ENCODE results near the gene VANGL1.

VANGL1 gene

GRCh38 chr1:115705963-115706362 lies 64.2 kb downstream of the VANGL1 start:
- no peak for DNase-seq

DNA sequence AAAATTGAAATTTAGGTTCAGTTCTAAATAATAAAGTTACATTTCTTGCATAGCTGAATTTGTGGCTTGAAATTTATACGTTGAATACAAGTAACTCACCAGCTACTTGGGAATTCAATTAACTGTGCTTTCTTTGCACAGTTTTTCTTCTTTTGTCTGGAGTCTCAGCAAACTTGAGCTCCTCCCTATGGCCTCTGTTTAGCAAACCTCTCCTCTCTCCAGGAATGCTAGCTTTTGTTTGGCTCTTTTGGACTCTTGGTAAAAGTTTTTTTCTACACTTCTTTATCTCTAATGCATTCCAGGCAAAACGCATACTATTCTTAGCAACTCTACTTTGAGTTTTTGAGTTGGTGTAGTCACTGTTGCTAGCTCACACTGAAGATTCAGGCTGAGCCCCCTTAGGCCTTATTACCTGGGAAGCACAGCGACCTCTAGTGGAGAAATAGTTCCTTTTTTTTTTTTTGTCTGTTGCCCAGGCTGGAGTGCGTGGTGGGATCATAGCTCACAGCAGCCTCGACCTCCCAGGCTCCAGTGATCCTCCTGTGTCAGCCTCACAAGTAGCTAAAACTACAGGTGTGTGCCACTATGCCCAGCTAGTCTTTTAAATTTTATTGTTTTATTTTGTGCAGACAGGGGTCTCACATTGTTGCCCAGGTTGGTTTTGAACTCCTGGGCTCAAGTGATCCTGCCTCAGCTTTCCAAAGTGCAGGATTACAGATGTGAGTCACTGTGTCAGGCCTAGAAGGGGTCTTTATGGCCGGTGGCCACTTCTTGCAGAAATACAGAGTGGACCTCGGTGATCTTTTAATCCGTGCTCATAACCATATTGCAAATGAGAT lies 65.0 kb downstream of the VANGL1 start:
- DNase-seq = no peak

DNA sequence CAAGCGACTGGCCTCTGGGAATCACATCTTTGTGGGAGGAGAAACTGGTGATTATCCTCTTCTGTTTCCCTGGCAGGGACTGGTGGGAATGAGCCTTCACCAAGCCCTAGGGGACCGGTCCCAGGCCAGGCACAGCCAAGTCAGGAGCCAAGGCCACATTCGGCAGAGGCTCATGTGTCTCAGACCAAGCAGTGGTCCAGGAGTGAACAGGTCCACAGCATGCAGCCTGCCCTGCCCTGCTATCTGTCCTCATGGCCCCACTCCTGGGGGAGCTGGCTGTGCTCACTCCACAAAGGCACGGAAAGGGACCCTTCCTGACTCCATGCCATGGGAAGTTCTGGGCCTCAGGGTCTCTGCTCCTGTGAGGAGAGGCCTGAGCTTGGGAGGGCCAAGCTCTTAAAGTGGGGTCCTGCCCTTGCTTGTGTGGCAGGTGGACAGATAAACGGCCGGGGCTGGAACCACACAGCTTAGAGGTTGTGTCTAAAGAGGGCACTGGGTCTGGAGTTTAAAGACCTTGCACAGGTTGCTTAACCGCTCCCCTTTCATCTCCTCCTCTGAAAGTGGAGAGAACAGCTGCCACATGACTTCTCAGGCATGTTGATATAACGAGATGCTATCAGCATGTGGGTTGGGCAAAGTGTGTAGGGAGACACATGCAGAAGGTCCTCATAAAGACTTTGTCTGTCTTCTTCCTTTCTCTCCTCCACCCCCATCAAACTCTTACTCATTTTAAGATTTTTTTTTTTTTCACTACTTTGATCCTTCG lies 69.3 kb downstream of the VANGL1 start:
- no peak for DNase-seq

- no peak for DNase-seq
These were observed 71.3 kb downstream of the VANGL1 start for GRCh38 chr1:115712911-115713609.

- no peak for DNase-seq
These were observed 72.1 kb downstream of the VANGL1 start for GRCh38 chr1:115713906-115714305.

GRCh38 chr1:115714572-115715141 lies 72.9 kb downstream of the VANGL1 start:
- no peak for DNase-seq

DNA sequence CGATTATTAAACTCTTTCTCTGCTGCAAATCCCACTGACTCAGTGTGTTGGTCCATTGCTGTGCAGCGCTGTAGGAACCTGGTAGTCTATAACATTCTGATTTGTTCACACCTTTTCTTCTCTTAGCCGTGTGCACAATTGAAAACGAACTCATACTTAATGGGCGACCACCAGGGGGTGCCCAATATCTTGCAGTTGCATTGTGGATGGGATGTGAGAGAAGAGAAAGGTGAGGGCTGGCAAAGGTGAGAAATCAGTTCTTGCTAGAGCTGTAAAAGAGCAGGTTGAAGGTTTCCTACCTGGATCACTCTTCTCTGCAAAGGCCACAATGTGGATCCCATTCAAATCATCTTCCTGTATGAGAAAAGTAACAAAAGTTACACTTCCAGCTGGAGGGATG lies 75.8 kb downstream of the VANGL1 start:
- peak; percentile 9 for DNase-seq

- no peak for DNase-seq
These were observed 76.4 kb downstream of the VANGL1 start for GRCh38 chr1:115718011-115718754.

DNA sequence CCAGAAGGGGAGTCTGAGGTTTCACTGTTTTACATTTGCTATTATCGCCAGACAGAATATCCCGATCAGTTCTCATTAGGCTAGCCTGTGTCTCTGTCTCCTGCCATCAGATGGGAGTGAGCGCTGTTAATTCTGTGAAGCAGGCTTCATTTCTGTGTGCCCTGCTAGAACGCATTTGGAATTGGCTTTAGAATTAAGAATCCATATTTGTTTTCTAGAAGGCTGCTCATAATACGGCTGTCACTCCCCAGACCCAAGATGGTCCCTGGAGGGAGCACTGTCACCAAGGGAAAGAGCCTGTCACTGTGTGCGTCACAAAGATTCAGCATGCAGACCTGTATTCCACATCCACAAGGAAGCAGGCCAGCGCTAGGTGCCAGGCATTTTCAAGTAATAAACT lies 77.5 kb downstream of the VANGL1 start:
- DNase-seq = no peak

DNA sequence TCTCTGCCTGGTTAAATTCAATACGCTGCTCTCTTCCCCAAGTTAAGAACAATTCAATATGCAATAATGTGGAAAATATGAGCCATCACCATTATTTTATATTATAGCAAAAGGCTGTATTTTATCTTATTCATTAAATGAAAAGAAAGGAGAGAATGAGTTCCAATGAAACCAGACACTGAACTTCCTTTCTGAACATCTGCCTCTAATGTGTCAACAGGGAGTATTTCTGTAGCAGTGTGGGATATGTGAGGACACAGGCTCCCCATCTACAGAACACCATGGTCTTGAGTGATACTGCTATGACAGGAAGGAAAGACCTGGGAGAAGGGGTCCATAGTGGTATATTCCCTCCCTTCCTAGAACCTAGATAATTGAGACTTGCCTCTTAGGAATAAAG lies 80.5 kb downstream of the VANGL1 start:
- DNase-seq = no peak

DNA sequence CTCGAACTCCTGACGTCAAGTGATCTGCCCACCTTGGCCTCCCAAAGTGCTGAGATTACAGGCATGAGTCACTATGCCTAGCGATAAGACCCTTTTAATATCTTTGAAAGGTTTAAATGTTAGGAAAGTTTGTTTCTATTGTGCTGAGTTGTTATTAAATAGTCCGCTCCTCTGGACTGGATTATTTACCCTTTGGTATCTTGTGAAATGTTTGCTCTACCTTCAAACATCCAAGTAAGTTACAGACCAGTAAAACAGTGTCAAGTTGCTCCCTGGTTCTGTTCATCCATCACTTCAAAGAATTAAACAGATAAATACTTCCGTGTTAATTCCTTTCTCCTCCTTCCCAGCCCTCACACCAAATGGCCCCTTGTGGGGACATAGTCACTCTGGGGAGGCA lies 82.0 kb downstream of the VANGL1 start:
- DNase-seq = no peak

- no peak for DNase-seq
These were observed 83.8 kb downstream of the VANGL1 start for GRCh38 chr1:115725600-115725999.

DNA sequence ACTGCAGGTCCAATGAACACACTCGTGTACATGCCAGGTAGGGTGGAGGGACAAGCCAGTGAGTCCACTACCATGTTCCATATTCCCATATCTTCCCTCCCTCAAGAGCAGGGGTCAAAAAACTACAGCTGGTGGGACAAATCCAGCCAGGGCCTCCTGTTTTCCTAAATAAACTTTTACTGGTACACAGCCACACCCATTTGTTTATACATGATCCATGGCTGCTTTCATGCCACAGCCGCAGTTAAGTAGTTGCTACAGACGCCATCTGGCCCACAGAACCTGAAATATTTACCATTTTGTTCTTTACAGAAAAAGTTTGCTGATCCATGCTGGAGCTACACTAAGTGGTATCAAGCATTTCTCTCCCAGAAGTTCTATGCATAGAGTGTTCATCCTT lies 84.4 kb downstream of the VANGL1 start:
- DNase-seq = no peak

GRCh38 chr1:115726570-115726969 lies 84.8 kb downstream of the VANGL1 start:
- no peak for DNase-seq

DNA sequence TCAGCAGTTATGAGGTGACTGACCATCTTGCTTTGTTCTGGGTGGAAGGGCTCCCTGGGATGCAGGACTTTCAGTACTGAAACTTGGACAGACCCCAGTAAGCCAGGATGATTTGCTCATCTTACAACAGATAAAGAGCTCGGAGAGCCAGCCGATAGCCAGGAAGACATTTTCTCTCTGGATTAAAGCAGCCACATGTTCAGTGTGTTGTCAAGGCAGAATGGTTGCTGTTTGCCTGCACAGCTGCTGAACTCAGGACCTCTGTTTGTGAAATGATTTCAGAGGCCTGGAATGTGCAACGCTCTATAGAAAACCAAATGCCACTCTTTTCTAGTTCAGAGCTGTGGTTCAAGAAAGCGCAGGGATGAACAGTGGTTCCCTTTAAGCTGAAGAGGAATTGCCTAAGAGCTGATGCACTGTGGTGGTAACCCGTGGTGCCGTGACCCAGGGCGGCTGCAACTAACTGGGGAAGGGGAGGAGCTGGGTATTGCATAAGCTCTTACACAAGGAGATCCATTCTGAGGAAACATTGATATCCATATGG lies 86.0 kb downstream of the VANGL1 start:
- no peak for DNase-seq

DNA sequence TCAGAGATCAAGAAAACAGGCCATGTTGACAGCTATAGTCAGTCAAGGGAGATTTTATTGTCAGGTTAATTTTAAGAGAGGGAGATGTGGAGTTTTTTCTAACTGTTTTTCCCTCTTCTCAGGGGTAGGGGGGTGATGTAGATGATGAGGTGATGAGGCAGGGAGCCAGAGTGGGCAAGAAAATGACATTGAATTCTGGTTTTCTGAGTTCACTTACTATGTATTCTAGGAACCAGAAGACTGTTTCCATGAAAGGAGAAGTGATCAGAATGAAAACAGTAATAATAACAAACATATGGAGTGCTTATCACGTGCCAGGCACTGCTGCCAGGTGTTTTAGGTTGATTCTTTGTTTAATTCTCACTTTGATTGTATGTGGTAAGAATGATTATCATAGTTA lies 86.6 kb downstream of the VANGL1 start:
- DNase-seq = no peak

DNA sequence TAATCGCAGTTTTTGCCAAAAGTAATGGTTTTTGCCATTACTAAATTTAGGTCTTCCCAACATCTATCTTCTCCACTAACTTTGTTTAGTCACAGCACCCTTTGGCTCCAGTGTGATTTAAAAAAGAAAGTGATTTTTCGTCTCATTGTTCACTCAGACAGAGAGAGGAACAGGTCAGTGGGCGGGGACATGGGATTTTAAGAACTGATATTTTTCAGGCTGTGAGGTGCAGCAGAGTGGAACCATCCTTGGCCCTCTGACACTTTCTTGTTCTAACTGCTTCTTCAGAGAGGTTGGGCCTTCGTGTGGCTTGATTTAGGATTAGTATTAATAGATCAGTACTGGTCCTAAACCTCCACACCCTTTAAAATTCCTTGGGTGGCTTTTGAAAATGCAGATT lies 88.0 kb downstream of the VANGL1 start:
- no peak for DNase-seq

GRCh38 chr1:115732316-115732715 lies 90.5 kb downstream of the VANGL1 start:
- no peak for DNase-seq

DNA sequence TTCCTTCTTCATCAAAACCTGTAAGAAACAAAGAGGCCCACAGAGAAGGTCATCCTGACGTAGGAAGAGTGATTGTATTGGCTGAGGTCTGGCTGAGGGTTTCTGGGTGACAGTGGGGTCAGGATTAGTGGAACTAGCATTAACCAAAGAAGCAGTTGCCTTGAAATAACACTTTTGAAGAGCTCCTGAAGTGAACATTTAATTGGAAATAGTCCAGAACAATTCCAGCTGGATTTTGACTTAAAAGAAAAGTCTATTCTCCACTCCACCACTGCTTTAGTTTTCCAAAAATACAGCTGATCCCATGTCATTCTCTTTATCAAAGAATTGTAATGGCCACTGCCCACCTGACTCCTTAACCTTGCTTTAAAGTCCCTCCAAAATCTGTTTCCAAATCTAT lies 99.0 kb downstream of the VANGL1 start:
- no peak for DNase-seq

DNA sequence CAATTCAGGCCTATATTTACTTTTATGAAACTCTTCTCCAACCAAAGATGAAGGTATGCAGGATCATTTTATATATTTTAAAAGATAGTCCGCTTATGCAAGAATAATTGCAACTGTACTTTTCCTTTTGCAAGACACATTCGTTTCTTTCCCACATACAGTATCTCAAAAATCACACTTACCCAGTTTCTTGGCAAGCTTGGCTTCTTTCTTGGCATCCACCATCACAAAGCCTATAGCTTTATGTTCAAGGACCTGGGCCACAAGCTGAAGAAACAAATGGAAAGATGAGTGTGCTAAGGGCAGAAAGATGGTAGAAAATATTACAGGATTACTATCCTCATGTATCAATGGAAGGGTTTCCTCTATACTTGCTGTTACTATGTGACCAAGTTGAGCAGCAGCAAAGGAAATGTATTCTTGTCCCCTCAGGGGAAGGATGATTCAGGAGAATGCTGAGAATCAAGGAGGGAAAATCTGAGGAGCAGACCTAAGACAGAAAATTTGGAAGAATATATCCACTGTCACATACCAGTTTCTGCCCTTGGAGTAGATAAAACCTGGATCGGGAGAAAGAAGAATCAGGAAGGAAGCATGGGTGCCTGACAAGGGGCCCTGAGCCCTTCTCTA lies 103.0 kb downstream of the VANGL1 start:
- DNase-seq = no peak

DNA sequence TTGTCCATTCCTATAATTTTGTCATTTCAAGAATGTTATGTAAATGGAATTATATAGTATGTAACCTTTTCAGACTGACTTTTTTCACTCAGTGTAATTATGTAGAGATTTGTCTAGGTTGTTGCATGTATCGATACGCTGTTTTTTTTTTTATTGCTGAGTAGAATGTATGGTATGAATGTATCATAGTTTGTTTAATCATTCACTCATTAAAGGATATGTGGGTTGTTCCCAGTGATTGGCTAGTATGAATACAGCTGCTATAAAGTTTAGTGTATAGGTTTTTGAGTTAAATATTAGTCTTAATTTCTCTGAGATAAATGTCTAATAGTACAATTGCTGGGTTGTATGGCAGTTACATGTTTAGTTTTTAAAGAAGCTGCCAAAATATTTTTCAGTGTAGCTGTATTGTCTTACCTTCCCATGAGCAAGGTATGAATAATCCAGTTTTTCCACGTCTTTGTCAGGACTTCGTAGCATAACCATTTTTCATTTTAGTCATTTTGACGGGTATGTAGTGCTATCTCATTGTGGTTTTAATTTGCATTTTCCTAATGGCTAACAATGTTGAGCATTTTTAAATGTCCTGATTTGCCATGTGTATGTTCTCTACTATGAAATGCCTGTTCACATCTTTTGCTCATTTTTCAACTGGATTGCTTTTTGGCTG lies 104.4 kb downstream of the VANGL1 start:
- no peak for DNase-seq

All from stimulated activated CD4-positive, alpha-beta T cell treated with anti-CD3 and anti-CD28 coated beads, Interleukin-4, amount 100 ng/mL, for 1 hour (primary cell).